ENCODE measurements around the gene GPR75.
A peak's percentile ranks its signal among the peaks of the same experiment; 100 is the strongest.

GPR75 gene

DNA sequence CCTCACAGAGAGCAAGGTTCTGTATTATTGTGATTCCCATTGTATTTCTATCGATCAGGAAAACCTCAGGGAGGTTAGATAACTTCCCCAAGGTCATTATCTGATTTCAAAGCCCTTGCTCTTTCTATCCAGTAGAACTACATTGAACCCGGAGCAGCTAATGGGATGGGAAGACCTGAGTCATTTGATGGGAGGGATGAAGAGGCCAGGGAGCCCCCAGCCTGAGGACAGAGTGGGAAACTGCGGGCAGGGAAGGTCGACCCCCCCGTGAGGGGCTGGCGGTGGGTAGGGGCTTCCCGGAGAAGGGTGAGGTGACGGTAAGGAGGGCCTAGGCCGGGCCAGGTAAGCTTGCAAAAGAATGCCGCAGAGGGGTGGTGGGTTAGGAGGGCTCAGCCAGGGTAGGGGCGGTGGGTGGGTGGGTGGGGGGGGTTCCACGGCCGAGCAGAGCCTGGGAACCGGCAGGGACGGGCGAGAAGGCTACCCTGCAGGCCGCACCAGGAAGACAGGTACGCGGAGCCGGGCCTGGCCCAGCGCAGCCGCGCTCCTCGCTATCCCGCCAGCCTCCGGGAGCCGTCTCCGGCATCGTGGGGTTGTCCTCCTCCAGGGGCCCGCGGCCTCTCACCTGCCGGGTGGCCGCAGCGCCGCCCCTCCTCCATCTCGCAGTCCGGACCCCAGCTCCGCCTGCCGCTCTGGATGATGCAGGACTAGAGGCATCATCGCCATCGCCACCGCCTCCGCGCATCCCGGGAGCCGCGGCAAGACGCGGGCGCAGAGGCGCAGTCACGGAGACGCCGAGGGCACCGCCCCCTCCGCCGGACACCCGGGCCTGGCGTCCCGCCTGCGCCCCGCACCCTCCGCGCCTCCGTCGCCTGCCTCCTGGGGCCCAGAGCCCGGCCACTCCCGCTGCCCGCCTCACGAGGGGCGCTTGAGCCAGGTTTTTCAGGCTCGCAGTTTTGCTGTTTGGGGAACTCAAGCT lies at the start of gene GPR75:
Gene GPR75 (minus strand): TSS at position 762 of the 976 bp plus-strand sequence. CDS start 5,211 bp downstream, outside the sequence.
- H3K27ac ChIP-seq: peak within 1 kb of the TSS in 5 of 21 experiments; percentile 11 to 61 (median 43)
- peak within 1 kb of the TSS in 6 of 7 experiments; percentile 10 to 44 (median 18) for H3K4me3 ChIP-seq

DNA sequence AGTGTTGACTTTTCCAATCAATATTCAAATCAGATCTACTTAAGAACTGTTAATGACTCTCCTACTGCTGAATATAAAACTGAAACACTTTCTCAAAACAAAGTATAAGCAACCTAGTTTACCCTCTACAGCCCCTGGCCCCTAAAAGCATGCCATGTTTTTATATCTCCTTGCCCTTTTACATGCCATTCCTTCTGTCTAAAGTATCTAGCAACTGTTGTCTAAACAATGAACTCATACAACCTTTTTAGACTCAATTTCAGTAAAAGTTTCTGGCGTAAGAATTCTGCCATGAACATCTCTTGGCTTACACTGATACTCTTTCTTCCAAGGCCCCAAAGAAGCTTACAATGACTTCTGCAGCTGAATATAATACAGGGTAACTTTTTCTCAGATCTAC lies 47.8 kb upstream of the GPR75 start:
- Histone ChIP-seq H3K27ac (no peak overlapping the region), H3K4me3 (no peak overlapping the region)

DNA sequence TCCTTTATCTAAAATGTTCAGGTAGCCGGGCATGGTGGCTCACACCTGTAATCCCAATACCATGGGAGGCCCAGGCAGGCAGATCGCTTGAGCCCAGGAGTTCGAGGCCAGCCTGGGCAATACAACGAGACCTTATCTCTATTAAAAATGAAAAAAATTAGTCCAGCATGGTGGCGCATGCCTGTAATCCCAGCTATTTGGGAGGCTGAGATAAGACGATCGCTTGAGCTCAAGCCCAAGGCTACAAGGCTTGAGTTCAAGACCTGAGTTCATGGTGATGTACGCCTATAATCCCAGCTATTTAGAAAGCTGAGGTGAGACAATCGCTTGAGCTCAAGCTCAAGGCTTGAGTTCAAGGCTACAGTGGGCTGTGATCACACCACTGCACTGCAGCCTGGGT lies 45.6 kb upstream of the GPR75 start:
- no peak overlapping the region for H3K4me3 ChIP-seq
- H3K27ac ChIP-seq: no peak overlapping the region

DNA sequence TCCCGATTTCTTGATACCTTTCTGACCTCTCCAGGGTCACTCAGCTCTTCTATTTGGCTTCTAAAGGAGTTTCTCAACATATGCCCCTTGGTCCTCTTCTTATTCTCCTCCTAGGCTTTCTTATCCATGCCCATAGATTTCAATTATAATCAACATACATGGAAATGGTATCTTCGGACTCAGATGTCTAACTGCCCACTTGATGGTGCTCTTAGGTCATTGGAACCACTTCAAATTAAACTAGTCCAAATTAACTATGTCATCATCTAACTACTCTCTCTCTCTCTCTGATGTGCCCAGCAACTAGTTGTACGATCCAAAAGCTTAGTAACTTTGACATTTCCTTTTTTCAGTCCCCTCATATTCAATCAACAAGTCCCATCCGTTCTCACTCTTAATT lies 43.2 kb upstream of the GPR75 start:
- Histone ChIP-seq H3K4me3 (no peak overlapping the region), H3K27ac (no peak overlapping the region)

DNA sequence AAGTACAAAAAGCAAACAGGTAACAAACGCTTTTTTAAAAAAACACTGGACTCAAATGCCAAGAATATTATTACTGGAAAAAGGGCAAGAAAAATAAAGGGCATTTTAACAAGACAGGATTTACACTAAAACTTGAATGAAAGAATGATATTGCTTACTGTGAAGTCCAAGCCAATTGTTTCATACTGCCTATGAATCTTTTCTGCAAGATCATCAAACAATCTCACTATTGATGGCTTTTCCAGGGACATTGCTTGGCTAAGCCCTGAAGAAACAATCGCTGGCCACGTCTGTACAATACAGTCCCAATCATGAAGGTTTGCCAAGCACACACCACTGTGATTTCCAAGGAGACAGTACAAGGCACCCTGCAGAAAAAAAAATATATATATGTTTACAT lies 41.4 kb upstream of the GPR75 start:
- Histone ChIP-seq H3K27ac (no peak overlapping the region), H3K4me3 (no peak overlapping the region)

DNA sequence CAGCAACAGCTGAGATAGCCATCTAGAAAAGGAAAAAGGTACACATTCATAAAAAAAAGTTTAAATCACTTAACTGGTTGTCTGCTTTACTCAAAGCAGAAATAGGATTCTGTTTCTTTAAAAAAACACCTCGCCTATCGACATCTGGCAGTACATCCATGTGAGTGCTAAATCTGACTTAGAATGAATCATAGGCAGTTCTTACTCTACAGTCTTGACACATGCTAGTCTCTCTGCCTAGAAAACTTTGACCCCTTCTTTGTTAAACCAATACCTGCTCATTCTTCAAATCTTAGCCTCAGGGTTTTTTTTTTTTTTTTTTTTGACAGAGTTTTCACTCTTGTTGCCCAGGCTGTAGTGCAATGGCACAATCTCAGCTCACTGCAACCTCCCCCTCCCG lies 37.1 kb upstream of the GPR75 start:
- H3K27ac ChIP-seq: no peak overlapping the region
- H3K4me3 ChIP-seq: no peak overlapping the region

DNA sequence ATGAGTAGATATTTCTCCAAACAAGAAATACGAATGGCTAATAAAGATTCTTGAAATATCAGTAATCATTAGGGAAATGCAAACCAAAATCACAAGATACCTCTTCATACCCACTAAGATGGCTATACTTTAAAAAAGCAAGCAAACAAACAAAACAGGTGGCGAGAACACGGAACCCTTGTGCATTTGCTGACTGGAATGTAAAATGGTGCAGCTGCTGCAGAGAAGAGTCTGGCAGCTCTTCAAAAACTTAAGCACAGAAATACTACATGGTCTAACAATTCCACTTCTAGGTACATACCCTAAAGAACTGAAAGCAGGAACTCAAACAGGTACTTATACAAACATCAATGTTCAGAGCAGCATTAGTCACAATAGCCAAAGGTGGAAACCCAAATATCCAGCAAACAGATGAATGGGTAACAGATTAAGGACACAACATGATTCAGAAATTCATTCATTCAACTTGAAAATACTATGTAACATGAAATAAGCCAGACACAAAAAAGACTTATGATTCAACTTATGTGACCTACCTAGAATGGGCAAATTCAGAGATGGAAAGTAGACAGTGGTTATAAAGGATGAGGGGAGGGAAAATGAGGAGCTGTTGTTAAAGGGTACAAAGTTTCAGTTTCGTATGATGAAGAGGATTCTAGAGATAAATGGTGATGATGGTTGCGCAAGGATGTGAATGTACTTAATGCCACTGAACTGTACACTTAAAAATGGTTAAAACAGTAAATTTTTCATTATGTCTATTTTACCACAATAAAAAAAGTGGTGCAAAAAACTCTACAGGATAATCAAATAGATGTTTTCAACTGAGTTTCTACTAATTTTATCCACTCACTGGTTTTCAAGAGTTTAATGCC lies 26.9 kb upstream of the GPR75 start:
- no peak overlapping the region for H3K4me3 ChIP-seq

DNA sequence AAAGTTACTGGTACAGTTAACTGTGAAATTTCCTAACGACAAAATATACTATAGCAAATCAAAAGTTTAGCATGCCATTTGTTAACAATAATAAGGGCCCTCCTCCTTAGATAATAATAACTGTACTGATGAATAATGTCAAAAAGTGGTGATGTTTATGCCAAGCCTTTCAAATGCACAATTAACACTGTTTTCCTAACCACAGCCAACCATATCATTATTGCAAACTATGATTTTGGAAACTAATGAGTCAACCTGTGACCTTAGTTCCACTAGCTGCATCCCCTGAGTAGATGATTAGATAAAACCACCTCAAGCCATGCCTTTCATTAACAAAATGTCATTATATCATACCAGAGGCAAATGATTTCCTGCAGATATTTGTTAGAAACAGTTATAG lies 25.1 kb upstream of the GPR75 start:
- Histone ChIP-seq H3K27ac (no peak overlapping the region), H3K4me3 (no peak overlapping the region)

More for the DNA sequence above, 26.9 kb upstream of the GPR75 start:
- H3K27ac ChIP-seq: no peak overlapping the region

DNA sequence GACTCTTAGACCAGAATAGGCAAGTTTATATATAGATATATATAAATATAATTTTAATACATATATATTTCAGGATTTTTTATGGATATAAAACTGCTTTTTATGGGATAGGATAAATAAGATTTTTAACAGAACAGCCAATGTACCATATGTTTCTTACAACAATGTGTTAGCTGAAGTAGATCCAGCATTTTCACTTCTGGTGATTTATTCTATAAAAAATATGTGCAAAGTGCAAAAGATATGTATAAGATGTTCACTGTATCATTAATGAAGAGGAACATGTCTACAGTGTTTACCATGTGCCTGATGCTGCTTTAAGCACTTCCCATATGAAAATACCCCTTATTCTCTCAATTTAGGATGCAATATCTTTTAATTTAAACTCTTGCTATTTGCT lies 22.2 kb upstream of the GPR75 start:
- Histone ChIP-seq H3K4me3 (no peak overlapping the region), H3K27ac (no peak overlapping the region)

DNA sequence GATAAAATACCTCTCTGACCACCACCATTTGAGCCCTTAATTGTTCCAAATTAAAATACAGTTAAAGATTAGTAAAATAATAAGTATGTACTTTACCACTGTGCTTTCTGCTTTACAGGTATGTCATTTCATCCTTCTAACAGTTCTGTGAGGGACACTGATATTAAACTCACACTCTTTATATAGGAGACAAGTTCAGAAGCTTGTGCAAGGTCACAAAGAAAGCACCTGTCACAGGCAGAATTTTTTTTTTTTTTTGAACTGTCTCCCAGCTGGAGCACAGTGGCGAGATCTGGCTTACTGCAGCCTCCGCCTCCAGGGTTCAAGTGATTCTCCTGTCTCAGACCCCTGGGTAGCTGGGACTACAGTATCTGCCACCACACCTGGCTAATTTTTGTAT lies 21.6 kb upstream of the GPR75 start:
- no peak overlapping the region for H3K4me3 ChIP-seq

DNA sequence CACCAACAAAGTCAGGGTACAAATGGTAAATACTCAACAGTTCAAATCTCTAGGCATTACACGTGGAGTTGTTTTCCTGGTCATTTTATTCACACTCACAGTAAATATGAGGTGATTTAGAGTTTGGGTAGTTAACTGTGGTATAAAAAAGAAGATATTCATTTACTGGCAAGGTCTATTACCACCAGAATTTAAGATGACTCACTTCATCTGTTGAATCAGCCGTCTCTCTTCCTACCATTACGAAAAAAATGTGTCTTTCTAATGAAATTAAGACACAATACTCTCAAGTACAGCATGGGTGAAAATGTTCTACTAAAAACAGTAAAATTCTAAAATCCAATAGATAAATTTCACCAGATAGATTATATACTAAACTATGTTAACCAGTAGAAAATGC lies 21.0 kb upstream of the GPR75 start:
- Histone ChIP-seq H3K4me3 (no peak overlapping the region), H3K27ac (peak overlapping the region in 1 of 21 experiments; percentile 16)

More for the DNA sequence above, 21.6 kb upstream of the GPR75 start:
- no peak overlapping the region for H3K27ac ChIP-seq

DNA sequence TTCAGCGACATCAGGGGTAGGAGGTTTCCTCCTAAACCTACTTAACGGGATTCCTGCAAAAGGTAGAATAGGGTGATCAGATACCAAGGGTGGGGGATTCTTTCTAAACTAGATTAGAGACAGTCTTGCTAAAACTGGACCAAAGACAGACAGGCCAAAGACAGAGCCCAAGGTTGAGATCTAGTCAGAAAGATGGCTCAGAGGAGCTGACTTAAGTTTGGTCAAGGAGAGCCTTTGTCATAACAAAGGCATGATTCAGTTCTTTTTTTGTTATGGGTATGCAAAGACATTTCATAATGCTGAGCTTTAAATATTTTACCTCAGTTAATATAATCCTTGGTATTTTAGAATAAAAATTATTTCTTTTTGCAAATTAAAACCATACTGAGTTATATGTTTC lies 17.8 kb upstream of the GPR75 start:
- H3K27ac ChIP-seq: no peak overlapping the region
- H3K4me3 ChIP-seq: no peak overlapping the region

DNA sequence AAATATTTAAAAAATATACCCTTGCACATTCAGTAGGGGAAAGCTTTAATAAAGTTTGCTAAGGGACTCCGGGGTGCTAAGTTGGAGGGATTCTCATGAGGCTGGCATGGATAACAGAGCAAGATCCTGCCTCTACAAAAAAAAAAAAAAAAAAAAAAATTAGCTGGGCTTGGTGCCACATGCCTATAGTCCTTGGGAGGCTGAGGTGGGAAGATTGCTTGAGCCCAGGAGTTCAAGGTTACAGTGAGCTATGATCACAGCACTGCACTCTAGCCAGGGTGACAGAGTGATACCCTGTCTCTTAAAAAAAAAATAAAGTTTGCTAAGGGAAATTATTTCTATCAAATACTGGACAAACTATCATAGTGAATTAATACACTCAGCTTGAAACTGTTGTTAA lies 17.3 kb upstream of the GPR75 start:
- no peak overlapping the region for H3K27ac ChIP-seq

DNA sequence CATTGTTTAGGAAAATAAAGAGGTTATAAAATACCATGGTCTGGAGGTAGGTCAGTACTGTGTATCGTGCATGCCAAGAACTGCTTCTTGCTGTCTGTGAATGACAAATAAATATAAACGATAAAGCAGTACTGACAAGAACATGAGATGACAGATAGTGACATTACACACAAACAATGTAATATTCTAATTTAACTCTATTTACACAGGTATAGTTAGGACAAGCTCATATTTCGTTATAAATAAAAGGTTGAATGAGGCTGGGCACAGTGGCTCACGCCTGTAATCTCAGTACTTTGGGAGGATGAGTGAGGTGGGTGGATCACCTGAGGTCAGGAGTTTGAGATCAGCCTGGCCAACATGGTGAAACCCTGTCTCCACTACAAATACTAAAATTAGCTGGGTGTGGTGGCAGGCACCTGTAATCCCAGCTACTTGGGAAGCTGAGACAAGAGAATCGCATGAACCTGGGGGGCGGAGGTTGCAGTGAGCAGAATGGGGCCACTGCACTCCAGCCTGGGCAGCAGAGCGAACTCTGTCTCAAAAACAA lies 14.7 kb upstream of the GPR75 start:
- Histone ChIP-seq H3K27ac (no peak overlapping the region), H3K4me3 (no peak overlapping the region)

More for the DNA sequence above, 17.3 kb upstream of the GPR75 start:
- no peak overlapping the region for H3K4me3 ChIP-seq

DNA sequence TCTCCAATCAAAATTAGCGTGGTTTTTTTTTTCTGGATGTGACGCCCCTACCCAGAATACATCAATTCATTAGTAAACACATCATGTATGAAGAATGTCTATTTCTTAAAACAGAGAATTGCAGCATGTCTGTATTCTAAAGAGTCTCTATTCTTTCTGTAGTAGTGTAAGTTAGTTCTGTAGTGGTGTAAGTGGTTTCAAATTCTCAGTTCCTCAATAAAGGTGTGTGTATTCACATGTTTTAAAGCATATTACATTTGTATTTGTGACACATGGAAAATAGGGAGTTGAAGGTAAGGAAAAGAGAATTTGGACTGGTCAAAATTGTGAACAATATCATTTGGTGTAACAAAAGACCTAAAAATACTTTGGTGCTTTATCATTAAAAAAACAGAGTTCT lies 8.0 kb upstream of the GPR75 start:
- Histone ChIP-seq H3K27ac (no peak overlapping the region), H3K4me3 (no peak overlapping the region)

DNA sequence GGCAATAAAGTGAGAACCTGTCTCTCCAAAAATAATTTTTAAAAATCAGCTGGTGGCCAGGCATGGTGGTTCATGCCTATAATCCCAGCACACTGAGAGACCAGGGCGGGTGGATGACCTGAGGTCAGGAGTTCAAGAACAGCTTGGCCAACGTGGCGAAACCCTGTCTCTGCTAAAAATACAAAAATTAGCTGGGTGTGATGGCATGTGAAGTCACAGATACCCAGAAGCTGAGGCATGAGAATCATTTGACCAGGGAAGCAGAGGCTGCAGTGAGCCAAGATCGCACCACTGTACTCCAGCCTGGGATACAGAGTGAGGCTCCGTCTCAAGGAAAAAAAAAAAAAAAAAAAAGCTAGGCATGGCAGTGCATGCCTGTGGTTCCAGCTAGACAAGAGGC lies 7.4 kb upstream of the GPR75 start:
- H3K27ac ChIP-seq: no peak overlapping the region
- H3K4me3 ChIP-seq: no peak overlapping the region

DNA sequence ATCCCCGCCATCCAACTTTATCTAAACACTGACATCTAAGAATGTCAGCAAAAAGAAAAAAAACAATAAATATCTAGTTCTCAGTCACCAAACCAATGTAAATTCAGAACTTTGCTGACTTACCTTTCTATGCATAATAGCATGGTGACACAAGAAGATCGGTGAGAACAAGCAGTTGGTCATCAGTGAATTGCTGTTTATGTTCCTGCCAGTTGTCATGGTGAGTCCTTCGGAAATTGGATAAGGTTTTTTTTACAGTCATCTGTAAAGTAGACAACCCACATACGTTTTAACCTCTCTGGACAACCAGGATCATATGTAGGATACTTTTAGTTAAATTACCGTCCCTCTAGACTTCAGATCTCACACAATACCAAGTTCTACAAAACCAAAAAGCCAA lies 6.2 kb upstream of the GPR75 start:
- no peak overlapping the region for H3K4me3 ChIP-seq

DNA sequence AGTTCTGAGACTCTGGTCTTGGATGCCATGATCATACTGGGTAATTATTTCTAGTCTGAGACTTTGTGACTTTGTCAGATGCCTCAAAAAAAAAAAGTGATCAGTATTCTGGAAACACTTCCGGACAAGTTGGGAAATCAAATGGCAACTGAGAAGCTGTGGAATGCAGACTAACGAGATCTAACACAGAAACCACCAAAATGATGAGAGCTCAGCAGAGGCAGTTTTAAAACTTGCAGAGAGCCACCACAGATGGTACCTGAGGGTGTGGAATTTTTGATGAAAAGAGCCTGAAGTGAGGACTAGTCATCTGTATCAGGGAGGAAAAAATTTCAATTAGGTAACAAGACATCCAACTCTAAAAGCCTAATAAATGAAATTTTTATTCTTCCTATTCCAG lies 5.5 kb upstream of the GPR75 start:
- Histone ChIP-seq H3K4me3 (no peak overlapping the region), H3K27ac (peak overlapping the region in 1 of 21 experiments; percentile 5)

More for the DNA sequence above, 6.2 kb upstream of the GPR75 start:
- H3K27ac ChIP-seq: no peak overlapping the region

DNA sequence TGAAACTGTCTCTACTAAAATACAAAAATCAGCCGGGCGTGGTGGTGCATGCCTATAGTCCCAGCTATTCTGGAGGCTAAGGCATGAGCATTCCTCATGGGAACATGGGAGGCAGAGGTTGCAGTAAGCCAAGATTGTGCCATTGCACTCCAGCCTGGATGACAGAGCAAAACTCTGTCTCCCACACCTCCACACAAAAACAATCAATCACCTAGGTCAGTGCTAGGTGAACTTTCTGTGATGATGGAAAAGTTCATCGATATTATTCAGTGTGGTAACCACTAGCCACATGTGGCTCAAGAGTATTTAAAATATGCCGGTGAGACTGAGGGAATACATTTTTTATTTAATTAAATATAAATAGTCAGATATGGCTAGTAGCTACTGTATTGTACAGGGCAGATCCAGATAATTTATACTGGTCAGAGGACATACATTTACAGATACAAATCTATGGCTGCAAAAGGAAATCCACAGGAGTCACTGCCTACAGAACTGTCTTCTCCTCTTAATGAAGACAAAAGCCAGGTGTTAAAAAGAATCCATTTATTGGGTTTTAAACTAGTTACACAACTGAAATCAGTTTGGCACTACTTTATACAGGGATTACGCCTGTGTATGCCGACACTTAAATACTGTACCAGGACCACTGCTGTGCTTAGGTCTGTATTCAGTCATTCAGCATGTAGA lies 3.9 kb upstream of the GPR75 start:
- H3K27ac ChIP-seq: no peak overlapping the region
- no peak overlapping the region for H3K4me3 ChIP-seq

DNA sequence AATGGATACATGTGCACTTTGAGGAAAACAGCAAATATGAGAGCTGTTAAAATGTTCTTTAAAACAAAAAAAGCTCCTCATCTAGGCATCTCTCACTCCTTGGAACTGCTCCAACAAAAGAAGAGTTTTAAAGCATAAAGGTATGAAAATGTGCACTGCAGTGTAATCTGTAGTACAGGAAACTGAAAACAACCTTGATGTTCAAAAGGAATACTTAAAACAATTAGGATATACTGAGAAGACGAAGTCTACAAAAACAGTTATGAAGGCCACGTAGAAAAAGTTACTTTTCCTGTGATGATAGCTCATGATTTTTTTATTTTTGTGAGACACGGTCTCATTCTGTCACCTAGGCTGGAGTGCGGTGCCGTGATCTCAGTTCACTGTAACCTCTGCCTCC lies 2.1 kb upstream of the GPR75 start:
- no peak overlapping the region for H3K27ac ChIP-seq
- no peak overlapping the region for H3K4me3 ChIP-seq

Measured in skin epidermis (tissue), 12 donors.